HL-60 (cell line): ENCODE results near the gene KIAA1755.

ENCODE experiments used
- DNase-seq, 2 experiments: peaks; one replicate each; pipeline ENCODE4 v3.0.0-alpha.2; 2010 to 2020; ENCODE audit warnings: low read depth in 1 of 2, low spot score in 1 of 2
- H3K27ac ChIP-seq: fragments of 250-450 bp; sonication (Bioruptor Pico); replicated peaks from 2 replicates; pipeline ENCODE4 v1.5.1; 2020; ENCODE audit warnings: mild to moderate bottlenecking, moderate library complexity
- H3K27me3 ChIP-seq: fragments of 250-450 bp; sonication (Bioruptor Pico); 2 replicates; pipeline ENCODE4 v1.5.1; 2021; ENCODE audit warnings: mild to moderate bottlenecking, moderate library complexity; ENCODE audit not compliant: insufficient read depth, poor library complexity, severe bottlenecking
- H3K4me3 ChIP-seq: replicated peaks from 2 replicates; pipeline ENCODE4 v1.5.1; 2011; ENCODE audit warnings: mild to moderate bottlenecking, control low read depth, low read length; ENCODE audit not compliant: insufficient read depth
- GABPA ChIP-seq: IDR thresholded peaks from 2 replicates; pipeline ENCODE4 v1.6.1; 2012; ENCODE audit warnings: low read depth
- POLR2AphosphoS5 ChIP-seq: IDR thresholded peaks from 2 replicates; pipeline ENCODE4 v1.6.1; 2012; ENCODE audit warnings: low read depth
- SPI1 ChIP-seq: IDR thresholded peaks from 2 replicates; pipeline ENCODE4 v1.6.1; 2012; ENCODE audit warnings: low read depth, mild to moderate bottlenecking, borderline replicate concordance
- TF ChIP-seq, protein P1 (sequence below): IDR thresholded peaks from 2 replicates; pipeline ENCODE4 v1.6.1; 2012; ENCODE audit warnings: low read depth; ENCODE audit not compliant: insufficient replicate concordance
- TF ChIP-seq, protein P2 (sequence below): IDR thresholded peaks from one replicate; pipeline ENCODE4 v1.5.1; 2011; ENCODE audit warnings: low read length, control low read depth, inconsistent platforms; ENCODE audit not compliant: insufficient read depth

KIAA1755 gene

DNA sequence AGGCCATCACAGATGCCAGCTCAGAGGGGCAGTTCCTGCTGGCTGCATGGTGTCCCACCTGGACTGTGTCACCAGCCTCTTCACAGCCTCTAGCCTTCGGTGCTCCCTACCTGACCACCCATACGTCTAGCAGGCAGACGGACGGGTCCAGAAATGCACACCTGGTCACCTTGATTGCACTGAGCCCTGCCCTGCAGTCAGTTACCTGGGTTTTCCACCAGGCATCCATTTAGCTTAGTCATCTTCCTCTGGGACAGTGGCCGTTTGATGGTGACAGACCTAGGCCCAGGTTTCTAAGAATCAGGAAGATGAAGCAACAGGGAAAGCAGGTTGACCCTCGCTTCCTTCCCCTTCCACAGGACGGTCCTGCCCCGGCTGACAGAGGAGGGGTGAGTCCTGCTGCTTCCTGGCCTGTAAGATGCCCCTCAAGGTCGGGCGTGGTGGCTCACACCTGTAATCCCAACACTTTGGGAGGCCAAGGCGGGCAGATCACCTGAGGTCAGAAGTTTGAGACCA, 33.6 kb upstream of the KIAA1755 start:
- DNase-seq: peak; percentile 79 to 80

DNA sequence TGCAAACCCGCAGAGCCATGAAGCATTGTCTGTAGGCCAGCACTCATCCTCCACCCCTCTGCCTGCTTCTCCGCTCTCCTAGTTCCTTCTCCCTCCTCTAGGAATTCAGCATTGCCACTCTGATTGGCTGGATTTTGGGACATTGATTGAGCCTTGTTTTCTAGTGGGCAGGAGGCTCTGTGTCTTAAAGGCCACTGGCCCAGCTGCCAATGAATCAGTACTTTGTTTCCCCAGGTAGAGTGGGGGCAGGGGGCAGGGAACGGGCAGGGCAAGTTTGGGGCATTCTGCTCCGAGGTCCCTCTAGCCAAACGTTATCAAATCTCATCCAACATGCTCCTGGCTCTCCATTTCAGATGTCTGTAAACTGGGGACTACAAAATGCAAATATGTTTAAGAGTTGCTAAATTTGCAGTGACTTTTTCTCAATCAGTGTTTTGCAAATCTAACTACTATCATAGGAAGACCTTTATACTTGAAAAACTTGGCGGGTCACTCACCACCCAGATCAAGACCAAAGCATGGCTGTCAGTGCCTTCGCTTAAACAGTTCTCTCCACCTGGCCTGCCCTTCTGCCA, 33.0 kb upstream of the KIAA1755 start:
- peak in 1 of 2 experiments; percentile 29 for DNase-seq
- no peak for TF ChIP-seq POLR2AphosphoS5
- no peak for TF ChIP-seq GABPA
- TF ChIP-seq, protein P1, sequence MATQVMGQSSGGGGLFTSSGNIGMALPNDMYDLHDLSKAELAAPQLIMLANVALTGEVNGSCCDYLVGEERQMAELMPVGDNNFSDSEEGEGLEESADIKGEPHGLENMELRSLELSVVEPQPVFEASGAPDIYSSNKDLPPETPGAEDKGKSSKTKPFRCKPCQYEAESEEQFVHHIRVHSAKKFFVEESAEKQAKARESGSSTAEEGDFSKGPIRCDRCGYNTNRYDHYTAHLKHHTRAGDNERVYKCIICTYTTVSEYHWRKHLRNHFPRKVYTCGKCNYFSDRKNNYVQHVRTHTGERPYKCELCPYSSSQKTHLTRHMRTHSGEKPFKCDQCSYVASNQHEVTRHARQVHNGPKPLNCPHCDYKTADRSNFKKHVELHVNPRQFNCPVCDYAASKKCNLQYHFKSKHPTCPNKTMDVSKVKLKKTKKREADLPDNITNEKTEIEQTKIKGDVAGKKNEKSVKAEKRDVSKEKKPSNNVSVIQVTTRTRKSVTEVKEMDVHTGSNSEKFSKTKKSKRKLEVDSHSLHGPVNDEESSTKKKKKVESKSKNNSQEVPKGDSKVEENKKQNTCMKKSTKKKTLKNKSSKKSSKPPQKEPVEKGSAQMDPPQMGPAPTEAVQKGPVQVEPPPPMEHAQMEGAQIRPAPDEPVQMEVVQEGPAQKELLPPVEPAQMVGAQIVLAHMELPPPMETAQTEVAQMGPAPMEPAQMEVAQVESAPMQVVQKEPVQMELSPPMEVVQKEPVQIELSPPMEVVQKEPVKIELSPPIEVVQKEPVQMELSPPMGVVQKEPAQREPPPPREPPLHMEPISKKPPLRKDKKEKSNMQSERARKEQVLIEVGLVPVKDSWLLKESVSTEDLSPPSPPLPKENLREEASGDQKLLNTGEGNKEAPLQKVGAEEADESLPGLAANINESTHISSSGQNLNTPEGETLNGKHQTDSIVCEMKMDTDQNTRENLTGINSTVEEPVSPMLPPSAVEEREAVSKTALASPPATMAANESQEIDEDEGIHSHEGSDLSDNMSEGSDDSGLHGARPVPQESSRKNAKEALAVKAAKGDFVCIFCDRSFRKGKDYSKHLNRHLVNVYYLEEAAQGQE: no peak
- TF ChIP-seq, protein P2, sequence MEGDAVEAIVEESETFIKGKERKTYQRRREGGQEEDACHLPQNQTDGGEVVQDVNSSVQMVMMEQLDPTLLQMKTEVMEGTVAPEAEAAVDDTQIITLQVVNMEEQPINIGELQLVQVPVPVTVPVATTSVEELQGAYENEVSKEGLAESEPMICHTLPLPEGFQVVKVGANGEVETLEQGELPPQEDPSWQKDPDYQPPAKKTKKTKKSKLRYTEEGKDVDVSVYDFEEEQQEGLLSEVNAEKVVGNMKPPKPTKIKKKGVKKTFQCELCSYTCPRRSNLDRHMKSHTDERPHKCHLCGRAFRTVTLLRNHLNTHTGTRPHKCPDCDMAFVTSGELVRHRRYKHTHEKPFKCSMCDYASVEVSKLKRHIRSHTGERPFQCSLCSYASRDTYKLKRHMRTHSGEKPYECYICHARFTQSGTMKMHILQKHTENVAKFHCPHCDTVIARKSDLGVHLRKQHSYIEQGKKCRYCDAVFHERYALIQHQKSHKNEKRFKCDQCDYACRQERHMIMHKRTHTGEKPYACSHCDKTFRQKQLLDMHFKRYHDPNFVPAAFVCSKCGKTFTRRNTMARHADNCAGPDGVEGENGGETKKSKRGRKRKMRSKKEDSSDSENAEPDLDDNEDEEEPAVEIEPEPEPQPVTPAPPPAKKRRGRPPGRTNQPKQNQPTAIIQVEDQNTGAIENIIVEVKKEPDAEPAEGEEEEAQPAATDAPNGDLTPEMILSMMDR: no peak
- H3K4me3 ChIP-seq: no peak overlapping the region
- H3K27ac ChIP-seq: peak overlapping the region; percentile 97
- no peaks in the 10 kb centered on the region for H3K27me3 ChIP-seq

More for the DNA sequence above, 33.6 kb upstream of the KIAA1755 start:
- TF ChIP-seq, protein P2: no peak
- TF ChIP-seq GABPA (no peak), POLR2AphosphoS5 (peak; percentile 62), SPI1 (no peak)
- TF ChIP-seq, protein P1: no peak
- Histone ChIP-seq H3K27ac (peak overlapping the region; percentile 97), H3K4me3 (no peak overlapping the region), H3K27me3 (no peaks in the 10 kb centered on the region)

DNA sequence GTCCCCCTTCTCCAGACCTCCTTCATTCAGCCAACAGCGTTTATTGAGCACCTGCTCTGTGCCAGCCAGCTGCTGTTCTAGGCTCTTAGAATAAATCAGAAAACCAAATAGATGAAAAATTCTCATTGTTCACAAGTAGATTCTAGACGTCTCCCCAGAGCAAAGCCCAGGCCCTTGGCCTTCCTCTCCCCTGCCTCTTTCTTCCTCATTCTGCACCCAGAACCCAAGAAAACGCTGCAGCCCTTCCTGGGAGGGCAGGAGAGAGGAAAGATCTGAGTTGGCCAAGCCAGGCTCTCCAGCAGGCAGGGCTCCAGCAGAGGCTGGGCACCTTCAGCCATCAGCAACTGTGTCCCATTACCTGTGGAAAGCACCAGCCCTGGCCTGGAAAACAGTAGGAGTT, 31.4 kb upstream of the KIAA1755 start:
- Histone ChIP-seq H3K27me3 (no peaks in the 10 kb centered on the region), H3K27ac (peak overlapping the region; percentile 97), H3K4me3 (no peak overlapping the region)
- TF ChIP-seq GABPA: no peak
- TF ChIP-seq, protein P1: no peak
- peak; percentile 62; the same call in 1 of the 2 replicates for TF ChIP-seq SPI1
- TF ChIP-seq POLR2AphosphoS5: no peak
- TF ChIP-seq, protein P2: no peak
- peak in 1 of 2 experiments; percentile 81 for DNase-seq
